HS-5 (cell line): ENCODE measurements around the gene PRC1.

Experiments
- DNase-seq: peaks from one replicate; pipeline ENCODE4 v3.0.0-alpha.2; 2012; ENCODE audit warnings: low read depth

Gene PRC1

GRCh38 chr15:90989040-90989768 lies 5.1 kb downstream of the PRC1 start:
- no peak for DNase-seq

DNA sequence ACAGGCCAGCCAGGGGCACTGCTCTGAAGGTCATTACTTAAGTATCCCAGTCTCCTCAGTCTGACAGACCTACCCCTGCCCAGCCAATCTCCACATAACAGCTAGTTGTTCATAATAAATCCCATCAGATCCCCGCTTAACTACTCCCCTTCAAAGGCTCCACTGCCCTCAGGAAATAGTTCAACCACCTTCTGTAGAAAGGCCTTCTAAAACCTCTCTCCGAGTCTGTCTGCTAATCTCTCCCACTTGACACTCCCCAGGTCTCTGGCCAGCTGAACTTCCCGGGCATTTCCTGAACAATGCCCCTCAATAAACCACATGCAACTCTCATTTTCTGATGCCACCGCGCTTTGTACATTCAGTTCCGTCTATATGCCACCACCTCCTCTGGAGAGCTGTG lies 6.0 kb downstream of the PRC1 start:
- no peak for DNase-seq

GRCh38 chr15:90987561-90988141 lies 6.7 kb downstream of the PRC1 start:
- DNase-seq = no peak

- no peak for DNase-seq
Measured at GRCh38 chr15:90986790-90987507, 7.4 kb downstream of the PRC1 start.

GRCh38 chr15:90982135-90982534 lies 12.2 kb downstream of the PRC1 start:
- DNase-seq = peak; percentile 19

DNA sequence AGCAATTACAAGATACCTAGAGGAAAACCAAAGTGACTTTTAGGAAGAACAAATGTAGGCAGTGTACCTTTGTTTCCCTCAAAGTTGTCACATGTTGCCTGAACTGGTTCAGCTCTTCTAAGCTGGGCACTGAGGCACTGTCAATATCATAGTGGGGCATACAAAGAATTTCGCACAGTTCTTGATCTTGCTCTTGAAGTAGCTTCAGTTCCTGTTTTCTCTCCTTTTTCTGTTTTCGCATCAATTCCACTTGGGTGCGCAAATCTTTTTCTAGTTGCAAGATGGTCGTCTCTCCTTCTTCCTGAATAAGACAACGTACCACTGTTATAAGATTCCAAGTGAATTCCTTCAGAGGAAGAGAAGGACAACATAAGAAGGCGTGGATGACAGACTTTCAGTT lies 12.7 kb downstream of the PRC1 start:
- DNase-seq = no peak

DNA sequence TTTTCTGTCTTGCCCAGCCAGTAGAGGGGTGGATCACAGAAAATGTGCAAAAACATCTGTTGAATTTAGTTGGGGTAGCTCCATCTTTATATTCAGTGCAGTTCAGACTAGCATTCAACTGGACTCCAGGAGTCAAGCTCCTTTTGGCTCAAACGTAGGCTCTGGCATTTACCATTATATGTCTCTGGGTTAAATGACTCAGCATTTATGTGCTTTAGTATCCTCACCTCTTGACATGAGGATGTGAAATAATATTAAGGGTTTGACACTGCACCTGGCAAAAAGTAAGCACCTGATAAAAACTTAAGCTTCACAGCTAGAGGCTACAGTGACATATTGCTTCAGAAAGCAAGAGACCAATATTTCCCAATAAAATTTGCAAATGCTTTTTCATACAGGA lies 14.8 kb downstream of the PRC1 start:
- no peak for DNase-seq

- DNase-seq = no peak
Measured at GRCh38 chr15:90974216-90974615, 20.1 kb downstream of the PRC1 start.

GRCh38 chr15:90972133-90972532 lies 22.2 kb downstream of the PRC1 start:
- no peak for DNase-seq

GRCh38 chr15:90970274-90970673 lies 24.1 kb downstream of the PRC1 start:
- DNase-seq = no peak

DNA sequence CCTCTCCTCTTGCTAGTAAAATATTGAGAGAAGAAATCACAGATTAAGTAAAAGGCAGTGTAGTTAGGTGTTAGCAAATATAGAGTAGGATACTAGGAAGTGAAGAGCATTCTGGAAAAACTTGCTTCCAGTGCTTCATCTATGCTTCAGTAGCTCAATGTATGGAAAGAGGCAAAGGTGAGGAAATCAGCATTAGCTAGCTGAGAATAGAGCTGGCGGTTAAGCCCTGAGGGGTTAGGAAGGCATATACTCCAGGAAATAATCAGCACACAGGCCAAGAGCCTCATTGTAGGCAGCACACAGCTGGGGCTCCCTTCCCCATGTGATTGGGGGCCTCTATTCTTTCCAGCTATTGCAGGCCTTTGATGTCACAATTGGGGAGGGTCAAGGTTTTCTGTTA lies 25.9 kb downstream of the PRC1 start:
- no peak for DNase-seq

DNA sequence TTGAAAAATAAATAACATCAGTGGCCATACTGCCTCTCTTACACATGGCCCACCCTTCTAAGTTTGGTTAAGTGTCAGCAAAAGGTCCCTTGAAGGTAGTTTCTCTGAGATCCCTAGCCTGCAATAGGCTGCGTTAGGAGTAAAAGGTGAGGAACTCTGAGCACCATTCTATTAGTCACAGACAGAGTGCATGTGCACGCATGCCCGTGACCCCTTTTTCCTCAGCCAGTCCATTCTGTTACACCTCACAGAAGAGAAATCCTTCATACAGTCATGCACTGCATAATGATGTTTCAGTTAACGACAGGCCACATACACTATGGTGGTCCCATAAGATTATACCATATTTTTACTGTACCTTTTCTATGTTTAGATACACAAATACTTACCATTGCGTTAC lies 27.1 kb downstream of the PRC1 start:
- DNase-seq = no peak

DNA sequence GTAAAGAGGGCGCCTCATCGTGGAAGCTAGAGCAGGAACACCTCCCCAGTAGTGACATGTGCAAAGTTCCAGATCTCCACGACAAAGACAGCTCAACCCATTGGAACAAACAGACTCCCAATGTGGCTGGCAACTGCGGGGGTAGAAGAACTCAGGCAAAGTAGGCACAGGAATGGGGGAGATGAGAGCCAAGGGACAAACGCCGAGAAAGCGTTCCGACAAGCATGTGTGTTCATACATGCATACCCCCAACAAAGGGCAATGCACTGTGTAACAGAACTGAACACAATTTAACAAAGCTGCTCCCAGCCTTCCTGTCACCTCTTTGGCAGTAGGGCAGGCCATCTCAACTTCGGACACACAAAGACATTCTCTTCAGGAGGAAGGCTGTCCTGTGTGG lies 28.1 kb downstream of the PRC1 start:
- no peak for DNase-seq

DNA sequence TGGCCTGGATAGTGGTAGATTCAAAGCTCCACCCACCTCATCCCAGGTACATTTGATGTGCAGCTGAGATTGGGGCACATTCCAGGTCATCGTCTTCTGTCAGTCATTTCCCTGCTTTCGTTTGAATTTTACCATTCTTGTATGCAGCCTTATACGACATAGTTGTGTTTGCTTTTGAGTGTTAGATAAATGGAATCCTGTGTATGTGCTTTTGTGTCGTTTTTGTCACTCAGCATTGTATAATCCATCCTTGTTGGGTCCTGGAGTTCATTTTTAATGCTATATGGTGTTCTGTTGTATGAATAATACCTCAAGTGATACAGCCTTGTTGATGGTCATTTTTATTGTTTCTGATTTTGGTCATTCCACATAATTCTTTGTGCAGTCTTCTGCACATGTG lies 32.3 kb downstream of the PRC1 start:
- DNase-seq = no peak

- DNase-seq = no peak
Measured at GRCh38 chr15:90960298-90961091, 33.8 kb downstream of the PRC1 start.

DNA sequence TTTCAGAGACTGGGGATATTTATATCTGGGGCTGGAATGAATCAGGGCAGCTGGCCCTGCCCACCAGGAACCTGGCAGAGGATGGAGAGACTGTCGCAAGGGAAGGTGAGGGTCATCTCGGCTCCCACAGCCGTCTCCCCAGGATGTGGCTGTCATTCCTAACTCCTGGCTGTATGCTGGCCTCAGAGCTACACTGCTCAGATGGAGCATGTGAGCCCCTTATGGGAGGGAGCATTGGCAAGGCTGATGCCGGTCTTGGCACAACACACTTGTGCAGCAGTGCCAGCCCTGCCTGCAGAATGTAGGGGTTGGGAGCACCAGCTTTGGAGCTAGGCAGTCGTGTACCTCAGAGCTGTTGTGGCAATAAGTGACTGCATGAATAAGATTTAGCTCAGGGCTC lies 34.4 kb downstream of the PRC1 start:
- DNase-seq = no peak

DNA sequence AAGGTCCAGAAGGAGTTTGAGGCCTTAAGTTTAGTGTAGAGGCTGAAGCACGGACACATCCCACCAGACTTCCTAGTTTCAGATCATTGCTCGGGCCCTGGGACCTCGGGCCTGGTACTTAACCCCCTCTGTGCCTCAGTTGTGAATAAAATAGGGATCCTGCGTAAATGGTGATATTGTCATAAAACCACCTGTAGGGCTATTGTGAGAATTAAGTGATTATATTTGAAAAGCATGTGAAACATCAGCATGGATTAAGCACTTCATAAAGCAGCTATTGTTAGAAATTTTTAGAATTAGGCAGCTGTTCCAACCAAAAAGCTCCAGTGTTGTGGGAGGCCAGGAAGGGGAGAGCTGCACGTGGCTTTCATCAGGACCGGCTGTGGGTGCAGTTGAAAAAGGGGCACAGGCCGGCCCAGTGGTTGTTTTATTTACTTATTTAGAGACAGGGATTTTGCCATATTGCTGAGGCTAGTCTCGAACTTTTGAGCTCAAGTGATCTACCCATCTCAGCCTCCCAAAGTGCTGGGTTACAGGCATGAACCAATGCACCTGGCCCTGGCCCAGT lies 35.2 kb downstream of the PRC1 start:
- DNase-seq = no peak

DNA sequence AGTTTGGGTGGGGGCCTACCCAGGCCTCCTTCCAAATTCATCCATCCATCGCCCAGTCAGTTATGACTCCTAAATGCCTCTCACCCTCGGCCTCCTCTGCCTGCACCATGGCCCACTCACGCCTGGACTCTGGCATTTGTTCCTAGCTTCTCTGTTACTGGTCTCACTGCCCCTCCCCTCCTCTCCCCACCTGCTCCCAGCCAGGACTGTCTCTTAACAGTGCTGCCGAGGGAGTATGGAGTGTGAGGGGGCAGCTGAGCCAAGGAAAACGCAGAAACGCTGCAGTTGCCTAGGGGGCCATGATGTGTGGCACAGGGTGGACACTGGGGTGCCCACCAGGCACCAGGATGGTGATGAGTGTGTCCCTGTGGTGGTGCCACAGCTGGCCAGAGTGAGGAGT lies 36.5 kb downstream of the PRC1 start:
- DNase-seq = no peak

DNA sequence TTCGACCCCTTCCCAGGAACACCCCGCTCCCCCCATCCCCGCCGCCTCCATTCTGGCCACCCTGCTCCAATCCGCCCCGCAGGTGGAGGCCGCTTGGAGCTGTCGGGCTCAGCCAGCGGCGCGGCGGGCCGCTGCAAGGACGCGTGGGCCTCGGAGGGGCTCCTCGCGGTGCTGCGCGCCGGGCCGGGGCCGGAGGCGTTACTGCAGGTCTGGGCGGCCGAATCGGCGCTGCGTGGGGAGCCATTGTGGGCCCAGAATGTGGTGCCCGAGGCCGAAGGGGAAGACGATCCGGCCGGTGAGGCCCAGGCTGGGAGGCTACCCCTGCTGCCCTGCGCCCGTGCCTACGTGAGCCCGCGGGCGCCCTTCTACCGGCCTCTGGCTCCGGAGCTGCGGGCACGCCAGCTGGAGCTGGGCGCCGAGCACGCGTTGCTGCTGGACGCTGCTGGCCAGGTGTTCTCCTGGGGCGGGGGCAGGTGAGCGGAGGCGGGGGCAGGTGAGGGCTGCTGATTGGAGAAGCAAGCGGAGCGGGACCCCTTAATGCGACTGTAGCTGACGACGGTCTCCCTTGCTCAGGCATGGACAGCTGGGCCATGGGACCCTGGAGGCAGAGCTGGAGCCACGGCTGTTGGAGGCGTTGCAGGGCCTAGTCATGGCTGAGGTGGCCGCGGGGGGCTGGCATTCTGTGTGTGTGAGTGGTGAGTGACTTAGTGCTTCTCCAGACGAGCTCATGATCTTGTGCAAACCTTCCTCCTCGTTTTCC lies 37.1 kb downstream of the PRC1 start:
- DNase-seq = no peak

DNA sequence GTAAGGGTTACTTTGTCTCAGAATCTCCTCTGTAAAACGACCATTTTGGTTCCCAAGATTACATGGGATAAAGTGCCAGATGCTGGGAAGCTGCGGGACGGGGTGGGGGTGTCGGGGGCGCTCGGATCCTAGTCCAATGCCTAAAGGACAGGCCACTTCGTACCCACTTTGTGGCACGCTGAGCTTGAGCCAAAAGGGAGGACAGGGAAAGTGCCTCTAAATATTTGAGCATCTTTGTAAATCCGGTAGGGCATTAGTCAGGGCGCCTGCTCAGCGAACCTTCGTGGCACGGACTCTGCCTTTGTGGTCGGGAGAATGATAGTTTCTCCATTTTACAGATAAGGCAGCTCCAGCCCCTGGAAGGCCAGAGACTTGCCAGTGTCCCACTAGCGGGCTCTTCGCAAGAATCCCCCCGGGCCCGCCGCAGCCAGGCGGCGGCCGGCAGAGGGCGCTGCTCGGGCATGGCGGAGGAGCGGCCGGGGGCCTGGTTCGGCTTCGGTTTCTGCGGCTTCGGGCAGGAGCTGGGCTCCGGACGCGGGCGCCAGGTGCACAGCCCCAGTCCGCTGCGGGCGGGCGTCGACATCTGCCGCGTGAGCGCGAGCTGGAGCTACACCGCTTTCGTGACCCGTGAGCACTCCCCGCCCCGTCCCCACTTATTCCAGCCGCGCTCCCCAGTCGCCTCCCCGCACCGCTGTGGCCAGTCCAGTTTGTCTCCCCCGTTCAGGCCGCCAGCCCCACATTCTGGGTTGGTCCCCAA lies 37.9 kb downstream of the PRC1 start:
- DNase-seq = no peak
